Thoracic aorta (tissue), 2 donors: Measurements from ENCODE around the gene FRMPD4. TPM values are rescaled to one million over a fixed set of nuclear protein-coding genes. Genes with fewer than 3 reads are reported as not detected.

Experiments
- ATAC-seq: fragments of 150-250 bp; one replicate; pipeline ENCODE4 v1.8.0; 2017; ENCODE audit warnings: low read depth; ENCODE audit not compliant: insufficient number of reproducible peaks, low FRiP score
- DNase-seq: peaks from one replicate; pipeline ENCODE4 v3.0.0-alpha.2; 2020; ENCODE audit warnings: low spot score
- H3K27ac ChIP-seq, 2 donors: fragments of 200-600 bp; sonication (generic); 1 replicate in 1 of 2; 2 replicates in 1 of 2; pipeline ENCODE4 v1.5.1; 2016; ENCODE audit warnings: mild to moderate bottlenecking in 2 of 2, moderate library complexity in 2 of 2
- H3K27me3 ChIP-seq: fragments of 200-600 bp; sonication (generic); replicated peaks from 2 replicates; pipeline ENCODE4 v1.6.0; 2016; ENCODE audit warnings: mild to moderate bottlenecking; ENCODE audit not compliant: insufficient read depth
- H3K36me3 ChIP-seq: fragments of 200-600 bp; sonication (generic); one replicate; pipeline ENCODE4 v1.5.1; 2016
- H3K4me1 ChIP-seq, 2 donors: fragments of 200-600 bp; sonication (generic); 1 replicate in 1 of 2; 2 replicates in 1 of 2; pipeline versions ENCODE4 v1.5.1 to v1.6.0; 2016; ENCODE audit warnings: low read depth in 2 of 2, mild to moderate bottlenecking in 1 of 2; ENCODE audit not compliant: control insufficient read depth in 1 of 2
- H3K4me3 ChIP-seq: fragments of 200-600 bp; sonication (generic); 2 replicates; pipeline ENCODE4 v1.5.1; 2016; ENCODE audit warnings: mild to moderate bottlenecking
- H3K9me3 ChIP-seq: fragments of 200-600 bp; sonication (generic); 2 replicates; pipeline ENCODE4 v1.5.1; 2016
- total RNA-seq, 2 donors: library from RNA; depleted of rRNA; stranded (reverse); fragments of >200 nt; gene quantifications; one replicate each; pipeline versions ENCODE4 v1.1.0 to v1.2.3, GENCODE V29; 2016
- TF ChIP-seq, protein P1 (sequence below): fragments of 200-600 bp; sonication (generic); IDR thresholded peaks from one replicate; pipeline ENCODE4 v1.5.1; 2019; ENCODE audit warnings: antibody characterized with exemption

The FRMPD4 gene
- total RNA-seq, 2 donors from 2014 or later: not detected

DNA sequence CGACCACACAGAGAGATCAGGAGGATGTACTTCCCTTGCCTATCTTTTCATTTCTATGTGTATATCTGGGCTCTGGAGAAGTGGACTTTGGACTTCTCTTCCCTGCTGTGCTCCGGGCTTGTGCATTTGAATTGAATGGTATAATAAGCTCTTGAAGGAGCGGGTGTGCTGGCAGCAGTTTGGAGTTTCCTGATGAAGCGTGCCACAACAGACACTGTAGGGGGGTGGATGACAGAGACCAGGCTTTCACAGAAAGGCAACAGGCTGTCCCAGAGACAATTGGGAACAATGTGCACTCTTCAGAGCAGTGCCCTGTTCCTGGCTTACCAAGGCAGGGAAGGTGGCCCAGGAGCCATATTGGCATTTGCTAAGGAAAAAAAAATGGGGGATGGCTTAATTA, 170.1 kb downstream of the FRMPD4 start:
- Histone ChIP-seq H3K4me1 (no peaks in the 10 kb centered on the region), H3K36me3 (no peaks in the 10 kb centered on the region), H3K9me3 (no peaks in the 10 kb centered on the region), H3K27ac (no peak overlapping the region), H3K4me3 (no peak overlapping the region), H3K27me3 (no peaks in the 10 kb centered on the region)
- TF ChIP-seq, protein P1, sequence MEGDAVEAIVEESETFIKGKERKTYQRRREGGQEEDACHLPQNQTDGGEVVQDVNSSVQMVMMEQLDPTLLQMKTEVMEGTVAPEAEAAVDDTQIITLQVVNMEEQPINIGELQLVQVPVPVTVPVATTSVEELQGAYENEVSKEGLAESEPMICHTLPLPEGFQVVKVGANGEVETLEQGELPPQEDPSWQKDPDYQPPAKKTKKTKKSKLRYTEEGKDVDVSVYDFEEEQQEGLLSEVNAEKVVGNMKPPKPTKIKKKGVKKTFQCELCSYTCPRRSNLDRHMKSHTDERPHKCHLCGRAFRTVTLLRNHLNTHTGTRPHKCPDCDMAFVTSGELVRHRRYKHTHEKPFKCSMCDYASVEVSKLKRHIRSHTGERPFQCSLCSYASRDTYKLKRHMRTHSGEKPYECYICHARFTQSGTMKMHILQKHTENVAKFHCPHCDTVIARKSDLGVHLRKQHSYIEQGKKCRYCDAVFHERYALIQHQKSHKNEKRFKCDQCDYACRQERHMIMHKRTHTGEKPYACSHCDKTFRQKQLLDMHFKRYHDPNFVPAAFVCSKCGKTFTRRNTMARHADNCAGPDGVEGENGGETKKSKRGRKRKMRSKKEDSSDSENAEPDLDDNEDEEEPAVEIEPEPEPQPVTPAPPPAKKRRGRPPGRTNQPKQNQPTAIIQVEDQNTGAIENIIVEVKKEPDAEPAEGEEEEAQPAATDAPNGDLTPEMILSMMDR: no peak
- ATAC-seq (no peak), DNase-seq (no peak)

DNA sequence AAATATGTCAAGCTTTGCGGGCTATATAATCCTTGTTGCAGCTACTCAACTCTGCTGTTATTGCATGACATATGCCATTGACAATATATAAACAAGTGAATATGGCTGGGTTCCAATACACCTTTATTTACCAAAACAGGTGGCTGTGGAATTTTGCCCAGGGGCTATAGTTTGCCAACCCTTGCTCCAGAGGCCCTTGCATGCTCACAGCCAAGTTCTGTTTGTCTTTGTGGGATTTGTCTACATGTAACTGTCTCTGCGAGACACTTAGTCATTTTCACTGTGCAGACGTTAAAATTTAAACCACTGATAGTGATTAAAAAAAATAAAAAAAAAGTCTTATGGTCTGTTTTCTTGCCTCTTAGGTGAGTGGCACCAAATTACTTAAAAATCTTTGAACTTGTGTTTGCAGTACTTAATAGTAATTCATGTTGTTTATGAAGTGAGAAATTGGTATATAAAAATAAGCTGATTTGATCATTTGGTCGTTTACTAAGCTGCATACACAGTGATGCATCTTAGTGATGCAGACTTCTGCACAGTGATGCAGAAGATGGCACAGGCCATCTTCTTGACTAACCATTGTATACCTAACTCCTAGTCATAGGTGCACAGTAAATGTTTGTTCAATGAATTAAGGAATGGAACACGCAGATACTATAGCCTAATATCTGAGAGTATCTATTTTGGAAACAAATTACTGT, 170.9 kb downstream of the FRMPD4 start:
- Histone ChIP-seq H3K27ac (no peak overlapping the region), H3K27me3 (no peaks in the 10 kb centered on the region), H3K4me1 (no peaks in the 10 kb centered on the region), H3K36me3 (no peaks in the 10 kb centered on the region), H3K9me3 (no peaks in the 10 kb centered on the region), H3K4me3 (no peak overlapping the region)
- TF ChIP-seq, protein P1: no peak
- DNase-seq: no peak
- no peak for ATAC-seq

DNA sequence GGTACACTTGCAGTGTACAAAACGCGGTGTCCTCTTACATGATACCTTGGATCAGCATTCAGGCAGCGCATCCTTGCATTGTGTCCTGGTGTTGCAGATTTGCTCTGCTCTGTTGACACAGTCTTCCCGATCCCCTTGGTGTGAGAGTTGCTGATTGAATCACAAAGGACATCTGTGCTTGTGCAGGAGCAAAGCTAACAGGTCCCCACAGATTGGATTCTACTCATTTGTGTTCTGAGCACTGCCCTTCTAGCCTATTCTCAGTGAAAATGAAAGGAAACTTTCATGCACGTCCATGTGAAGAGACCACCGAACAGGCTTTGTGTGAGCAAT, 171.4 kb downstream of the FRMPD4 start:
- TF ChIP-seq, protein P1: no peak
- no peak overlapping the region for H3K4me3 ChIP-seq
- no peaks in the 10 kb centered on the region for H3K36me3 ChIP-seq
- H3K9me3 ChIP-seq: no peaks in the 10 kb centered on the region
- ATAC-seq (no peak), DNase-seq (no peak)
- H3K4me1 ChIP-seq: no peaks in the 10 kb centered on the region
- H3K27ac ChIP-seq: no peak overlapping the region
- no peaks in the 10 kb centered on the region for H3K27me3 ChIP-seq

DNA sequence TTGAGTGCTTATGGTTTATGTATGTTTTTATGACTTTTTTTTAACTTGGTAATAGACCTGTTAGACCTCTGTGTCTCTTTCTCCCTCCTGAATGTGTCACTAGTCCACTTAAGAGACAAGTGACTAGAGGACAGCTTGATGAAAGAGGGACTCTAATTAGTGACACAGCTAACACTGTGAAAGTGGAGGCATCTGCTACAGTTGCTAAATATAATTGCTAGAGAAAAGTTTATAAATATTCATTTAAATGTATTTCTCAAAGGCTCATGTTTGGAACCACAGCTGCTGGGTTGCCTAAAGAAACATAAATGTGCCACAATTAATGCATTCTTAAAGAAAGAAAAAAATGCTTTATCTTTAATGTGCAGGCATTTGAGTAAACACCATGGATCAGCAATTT, 176.4 kb downstream of the FRMPD4 start:
- H3K27me3 ChIP-seq: no peaks in the 10 kb centered on the region
- no peak overlapping the region for H3K27ac ChIP-seq

DNA sequence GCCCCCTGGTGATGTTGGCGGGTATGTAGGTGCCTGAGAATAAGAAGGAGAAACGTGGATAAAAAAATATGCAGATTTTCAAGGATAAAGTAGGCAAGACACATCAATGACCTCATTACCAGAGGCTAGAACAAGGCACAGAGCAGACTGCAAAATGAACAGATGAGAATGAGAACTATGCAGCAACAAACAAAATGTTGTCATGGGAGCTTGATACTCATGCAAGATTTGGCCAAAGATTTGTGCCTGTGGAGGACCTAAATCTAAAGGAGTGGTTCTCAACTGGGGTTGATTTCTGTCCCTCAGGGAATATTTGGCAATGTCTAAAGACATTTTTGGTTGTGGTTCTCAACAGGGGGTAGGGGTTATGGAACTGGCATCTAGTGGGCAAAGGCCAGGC, 177.3 kb downstream of the FRMPD4 start:
- DNase-seq (no peak), ATAC-seq (no peak)
- Histone ChIP-seq H3K9me3 (no peaks in the 10 kb centered on the region), H3K36me3 (no peaks in the 10 kb centered on the region), H3K4me3 (no peak overlapping the region), H3K4me1 (no peaks in the 10 kb centered on the region), H3K27ac (no peak overlapping the region), H3K27me3 (no peaks in the 10 kb centered on the region)
- TF ChIP-seq, protein P1: no peak

More for the DNA sequence above, 176.4 kb downstream of the FRMPD4 start:
- no peak for DNase-seq
- no peak overlapping the region for H3K4me3 ChIP-seq
- H3K4me1 ChIP-seq: no peaks in the 10 kb centered on the region
- no peaks in the 10 kb centered on the region for H3K36me3 ChIP-seq
- no peak for ATAC-seq
- TF ChIP-seq, protein P1: no peak
- no peaks in the 10 kb centered on the region for H3K9me3 ChIP-seq
